H1 (cell line): Measurements from ENCODE around the gene FCHSD1.

ENCODE experiments used
- CTCF ChIP-seq, 3 experiments: IDR thresholded peaks; 1 replicate in 2 of 3; 2 replicates in 1 of 3; pipeline versions ENCODE4 v1.5.1 to v1.6.1; 2011; ENCODE audit warnings: low read length in 3 of 3, mild to moderate bottlenecking in 3 of 3, inconsistent platforms in 2 of 3, low read depth in 1 of 3, moderate library complexity in 1 of 3; ENCODE audit not compliant: insufficient read depth in 1 of 3; ENCODE audit errors: control extremely low read depth in 1 of 3
- JUND ChIP-seq: IDR thresholded peaks from 2 replicates; pipeline ENCODE4 v1.6.1; 2011; ENCODE audit warnings: mild to moderate bottlenecking, improper control_type of control experiment, low read length
- POLR2A ChIP-seq, 2 experiments: IDR thresholded peaks; 1 replicate in 1 of 2; 2 replicates in 1 of 2; pipeline ENCODE4 v1.6.1; 2011; ENCODE audit warnings: low read depth in 2 of 2, low read length in 2 of 2, mild to moderate bottlenecking in 2 of 2; ENCODE audit errors: control extremely low read depth in 1 of 2
- TF ChIP-seq, protein P1 (sequence below): IDR thresholded peaks from 2 replicates; pipeline ENCODE4 v1.6.1; 2012; ENCODE audit warnings: inconsistent platforms

GRCh38 chr5:141692919-141693725 lies 41.9 kb upstream of the FCHSD1 start:
- no peak for TF ChIP-seq CTCF (IDR thresholded peaks at IDR 0.05; ENCODE audit: control extremely low read depth in 1 of 3, insufficient read depth in 1 of 3, low read depth in 1 of 3, low read length in 3 of 3)
- no peak for TF ChIP-seq POLR2A (IDR thresholded peaks at IDR 0.05; ENCODE audit: control extremely low read depth in 1 of 2, low read depth in 2 of 2, low read length in 2 of 2)
- TF ChIP-seq JUND, result peak; percentile 61; the same call in 1 of the 2 replicates
- TF ChIP-seq, protein P1, sequence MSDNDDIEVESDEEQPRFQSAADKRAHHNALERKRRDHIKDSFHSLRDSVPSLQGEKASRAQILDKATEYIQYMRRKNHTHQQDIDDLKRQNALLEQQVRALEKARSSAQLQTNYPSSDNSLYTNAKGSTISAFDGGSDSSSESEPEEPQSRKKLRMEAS, result no peak
